HepG2 (cell line): Measurements from ENCODE around the gene RNF8.
"Not testable (repeated sequence)": the region's sequence is repeated elsewhere in the genome, so short reads cannot be mapped to it uniquely, and the experiment has no call there.

ENCODE experiments used
- CTCF ChIP-seq: sonication (generic); formaldehyde crosslinking; IDR thresholded peaks from 2 replicates; pipeline ENCODE4 v1.5.0; 2020; ENCODE audit warnings: mild to moderate bottlenecking, missing genetic modification reagents, moderate library complexity
- FOXJ3 ChIP-seq: sonication (generic); formaldehyde crosslinking; IDR thresholded peaks from 2 replicates; pipeline ENCODE4 v1.4.0; 2020; ENCODE audit warnings: missing genetic modification reagents, mild to moderate bottlenecking, borderline replicate concordance
- NR2F6 ChIP-seq, 2 experiments: IDR thresholded peaks; 2 replicates each; pipeline ENCODE4 v1.6.1; 2016; ENCODE audit warnings: antibody characterized with exemption in 1 of 2, mild to moderate bottlenecking in 1 of 2
- ZBTB7B ChIP-seq: sonication (generic); formaldehyde crosslinking; IDR thresholded peaks from 2 replicates; pipeline ENCODE4 v1.4.0; 2020; ENCODE audit warnings: missing genetic modification reagents
- ZNF205 ChIP-seq: IDR thresholded peaks from 2 replicates; pipeline ENCODE4 v1.6.1; 2018; ENCODE audit warnings: missing biosample characterization, missing genetic modification reagents
- ZNF253 ChIP-seq: sonication (generic); formaldehyde crosslinking; IDR thresholded peaks from 2 replicates; pipeline ENCODE4 v1.8.0; 2022; ENCODE audit warnings: mild to moderate bottlenecking, missing genetic modification reagents, borderline replicate concordance

GRCh38 chr6:37307484-37307883 is 46.3 kb upstream of the RNF8 start:
- not testable (repeated sequence) for TF ChIP-seq NR2F6 (IDR thresholded peaks at IDR 0.05); NR2F6 (CRISPR knock-in tag; IDR thresholded peaks at IDR 0.05); ZNF253 (CRISPR knock-in tag); CTCF; ZBTB7B (CRISPR knock-in tag); ZNF205 (CRISPR knock-in tag); FOXJ3 (CRISPR knock-in tag)
